Naive thymus-derived CD8-positive, alpha-beta T cell (primary cell): ENCODE data around the gene BORCS8. TPM values are rescaled to one million over a fixed set of nuclear protein-coding genes. Genes with fewer than 3 reads are reported as not detected.
A peak's percentile ranks its signal among the peaks of the same experiment; 100 is the strongest.
"Not testable (repeated sequence)": the region's sequence is repeated elsewhere in the genome, so short reads cannot be mapped to it uniquely, and the experiment has no call there.

Source experiments
- ATAC-seq, 2 donors: fragments of 150-1000 bp; cut with Tn5 transposase in 1 of 2; sonication (Bioruptor Pico), chemical (Tn5 transposase) in 1 of 2; 1 replicate in 1 of 2; 2 replicates in 1 of 2; pipeline ENCODE4 v1.10.0; 2021; ENCODE audit warnings: mild to moderate bottlenecking in 2 of 2, moderate library complexity in 2 of 2
- POLR2A ChIA-PET: fragments of 350-600 bp; sonication (Branson Sonifier 250); formaldehyde crosslinking; loops from one replicate; lab custom pipeline; 2021; ENCODE audit warnings: antibody characterized with exemption; lab: Charles Lee
- DNase-seq, 10 donors: peaks; one replicate each; pipeline versions ENCODE4 v3.0.0 to v3.0.0-alpha.2; 2020 to 2022
- H3K27ac Mint-ChIP-seq, 10 donors: one replicate each; pipeline ENCODE4 v1.8.0; 2020 to 2022; ENCODE audit warnings: mild to moderate bottlenecking in 10 of 10, mixed read lengths in 10 of 10, moderate library complexity in 4 of 10, inconsistent platforms in 1 of 10
- H3K27me3 Mint-ChIP-seq, 5 donors: one replicate each; pipeline ENCODE4 v1.8.0; 2021 to 2022; ENCODE audit warnings: mixed read lengths in 5 of 5
- H3K36me3 Mint-ChIP-seq, 3 donors: one replicate each; pipeline ENCODE4 v1.8.0; 2020 to 2022; ENCODE audit warnings: mixed read lengths in 3 of 3, mild to moderate bottlenecking in 2 of 3, inconsistent platforms in 1 of 3
- H3K4me1 Mint-ChIP-seq, 4 donors: one replicate each; pipeline ENCODE4 v1.8.0; 2021 to 2022; ENCODE audit warnings: mixed read lengths in 4 of 4
- H3K4me3 Mint-ChIP-seq, 10 donors: one replicate each; pipeline ENCODE4 v1.8.0; 2020 to 2022; ENCODE audit warnings: mild to moderate bottlenecking in 10 of 10, mixed read lengths in 10 of 10, moderate library complexity in 6 of 10, inconsistent platforms in 1 of 10
- H3K9me3 Mint-ChIP-seq, 9 donors: one replicate each; pipeline ENCODE4 v1.8.0; 2020 to 2022; ENCODE audit warnings: mixed read lengths in 9 of 9, mild to moderate bottlenecking in 3 of 9, inconsistent platforms in 1 of 9, moderate library complexity in 1 of 9
- polyA plus RNA-seq, 3 donors: library from polyadenylated mRNA; unstranded; fragments of 300-500 nt; fragmentation: Illumina TruSeq; gene quantifications; one replicate each; pipeline ENCODE4 v1.2.3, GENCODE V29; 2021
- total RNA-seq, 8 experiments: library from RNA in 2 of 8; stranded (reverse) in 2 of 8; gene quantifications; one replicate each; pipeline ENCODE4 v1.2.3 and lab custom pipeline; 2021 to 2026

BORCS8 gene
- total and polyA plus RNA-seq, 5 experiments from 2014 or later: 18.2 to 34.2 (median 23.6) TPM

- no peaks in the 10 kb centered on the region for H3K36me3 Mint-ChIP-seq
- H3K4me1 Mint-ChIP-seq: peaks cover 22 to 33% (median 30%) of the 10 kb centered on the region in 4 donors
- peak within 1 kb of the TSS; percentile 86 to 99 (median 96) for H3K27ac Mint-ChIP-seq
- POLR2A ChIA-PET: interaction anchor here (1.1 kb wide), 1 partner anchor 53 kb away, joined by 3 read pairs; the partner anchor contains the start of gene BORCS8
- ATAC-seq: peak; percentile 99 to 100
- peak; percentile 82 to 98 (median 94) for DNase-seq
- H3K27me3 Mint-ChIP-seq: no peaks in the 10 kb centered on the region
- H3K4me3 Mint-ChIP-seq: peak within 1 kb of the TSS; percentile 92 to 99 (median 99)
- H3K9me3 Mint-ChIP-seq: no peaks in the 10 kb centered on the region
Observed at GRCh38 chr19:19138109-19138981, 53.6 kb downstream of the BORCS8 start, which contains the start of gene TMEM161A. TMEM161A (minus strand) TSS chr19:19138478; CDS start chr19:19138428, 50 bp downstream.

GRCh38 chr19:19137556-19138108 lies 54.3 kb downstream of the BORCS8 start:
- H3K9me3 Mint-ChIP-seq: no peaks in the 10 kb centered on the region
- ATAC-seq (no peak), DNase-seq (peak in 1 of 10 donors; percentile 55)
- H3K27me3 Mint-ChIP-seq: no peaks in the 10 kb centered on the region
- peak overlapping the region; percentile 92 to 99 (median 99) for H3K4me3 Mint-ChIP-seq
- peak overlapping the region in 9 of 10 donors; percentile 86 to 99 (median 97) for H3K27ac Mint-ChIP-seq
- POLR2A ChIA-PET: interaction anchor here (1.0 to 1.1 kb wide), 2 partner anchors 54 to 74 kb away, joined by 3 read pairs; partner anchors contain the start of genes BORCS8 and SLC25A42
- peaks cover 22 to 33% (median 30%) of the 10 kb centered on the region in 4 donors for H3K4me1 Mint-ChIP-seq
- H3K36me3 Mint-ChIP-seq: no peaks in the 10 kb centered on the region

DNA sequence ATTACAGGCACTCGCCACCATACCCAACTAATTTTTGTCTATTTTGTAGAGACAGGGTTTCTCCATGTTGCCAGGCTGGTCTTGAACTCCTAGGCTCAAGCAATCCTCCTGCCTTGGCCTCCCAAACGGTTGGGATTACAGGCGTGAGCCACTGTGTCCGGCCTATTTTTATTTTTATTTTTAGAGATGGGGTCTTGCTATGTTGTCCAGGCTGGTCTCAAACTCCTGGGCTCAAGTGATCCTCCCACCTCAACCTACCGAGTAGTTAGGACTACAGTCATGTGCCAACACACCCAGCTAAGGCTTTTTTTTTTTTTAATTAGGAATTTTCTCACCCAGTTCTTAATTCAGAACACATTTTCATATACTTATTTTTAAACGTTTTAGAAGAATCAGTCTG lies 56.2 kb downstream of the BORCS8 start:
- H3K4me3 Mint-ChIP-seq: not testable (repeated sequence)

GRCh38 chr19:19134687-19135158 lies 57.2 kb downstream of the BORCS8 start:
- peak overlapping the region in 1 of 10 donors; percentile 81 for H3K27ac Mint-ChIP-seq
- peak overlapping the region in 4 of 10 donors; percentile 22 to 60 (median 33) for H3K4me3 Mint-ChIP-seq
- POLR2A ChIA-PET: no interaction called here
- peak; percentile 19 to 63 (median 47) for DNase-seq
- peaks cover 0 to 5% (median 0%) of the 10 kb centered on the region in 9 donors for H3K9me3 Mint-ChIP-seq
- H3K36me3 Mint-ChIP-seq: peaks cover 2 to 11% (median 4%) of the 10 kb centered on the region in 3 donors
- peak in 1 of 2 donors; percentile 34 for ATAC-seq
- no peaks in the 10 kb centered on the region for H3K27me3 Mint-ChIP-seq
- peaks cover 22 to 32% (median 30%) of the 10 kb centered on the region in 4 donors for H3K4me1 Mint-ChIP-seq

More for the DNA sequence above, 56.2 kb downstream of the BORCS8 start:
- H3K27ac Mint-ChIP-seq, H3K27me3 Mint-ChIP-seq, H3K9me3 Mint-ChIP-seq, ATAC-seq, DNase-seq: not testable (repeated sequence)
- POLR2A ChIA-PET: interaction anchor here (0.7 kb wide), 1 partner anchor 40 kb away, joined by 4 read pairs; no protein-coding TSS in a partner anchor
- Mint-ChIP-seq H3K4me1 (peaks cover 22 to 33% (median 30%) of the 10 kb centered on the region in 4 donors), H3K36me3 (peaks cover 2 to 11% (median 4%) of the 10 kb centered on the region in 3 donors)

DNA sequence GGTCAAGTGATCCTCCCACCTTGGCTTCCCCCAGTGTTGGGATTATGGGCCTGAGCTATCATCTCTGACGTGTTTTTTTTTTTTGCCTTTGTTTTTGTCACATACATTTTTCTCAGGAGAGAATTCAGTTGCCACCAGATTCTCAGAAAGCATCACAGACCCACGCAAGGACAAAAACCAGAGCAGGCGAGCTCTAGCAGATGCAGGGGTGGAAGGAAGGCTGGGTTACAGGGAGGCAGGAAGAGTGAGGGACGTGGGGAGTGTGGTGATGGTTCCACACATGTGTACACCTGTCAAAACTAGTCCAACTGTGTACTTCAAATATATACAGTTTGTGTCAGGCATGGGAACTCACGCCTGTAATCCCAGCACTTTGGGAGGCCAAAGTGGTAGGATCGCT lies 58.0 kb downstream of the BORCS8 start:
- no peak for ATAC-seq
- POLR2A ChIA-PET: no interaction called here
- Mint-ChIP-seq H3K27ac (peak overlapping the region in 5 of 10 donors; percentile 56 to 71 (median 66)), H3K4me3 (peak overlapping the region in 1 of 10 donors; percentile 45), H3K9me3 (peaks cover 0 to 5% (median 0%) of the 10 kb centered on the region in 9 donors), H3K4me1 (peaks cover 22 to 32% (median 25%) of the 10 kb centered on the region in 4 donors), H3K36me3 (peaks cover 2 to 11% (median 4%) of the 10 kb centered on the region in 3 donors), H3K27me3 (no peaks in the 10 kb centered on the region)
- peak in 1 of 10 donors; percentile 15 for DNase-seq

- ATAC-seq (no peak), DNase-seq (peak in 1 of 10 donors; percentile 8)
- Mint-ChIP-seq H3K4me3 (no peak overlapping the region), H3K27ac (peak overlapping the region in 1 of 10 donors; percentile 32), H3K27me3 (no peaks in the 10 kb centered on the region), H3K36me3 (peaks cover 4 to 11% (median 7%) of the 10 kb centered on the region in 3 donors), H3K4me1 (peaks cover 12 to 24% (median 16%) of the 10 kb centered on the region in 4 donors), H3K9me3 (peaks cover 0 to 5% (median 0%) of the 10 kb centered on the region in 9 donors)
- POLR2A ChIA-PET: no interaction called here
Observed at GRCh38 chr19:19132912-19133311, 59.0 kb downstream of the BORCS8 start.

- no peak for DNase-seq
- peaks cover 0 to 5% (median 0%) of the 10 kb centered on the region in 9 donors for H3K9me3 Mint-ChIP-seq
- POLR2A ChIA-PET: no interaction called here
- no peaks in the 10 kb centered on the region for H3K27me3 Mint-ChIP-seq
- no peak overlapping the region for H3K4me3 Mint-ChIP-seq
- peaks cover 4 to 11% (median 9%) of the 10 kb centered on the region in 3 donors for H3K36me3 Mint-ChIP-seq
- no peak for ATAC-seq
- no peak overlapping the region for H3K27ac Mint-ChIP-seq
- H3K4me1 Mint-ChIP-seq: peaks cover 4 to 18% (median 9%) of the 10 kb centered on the region in 4 donors
Observed at GRCh38 chr19:19131989-19132388, 60.0 kb downstream of the BORCS8 start.

Other genes with a start within 250 kb of the BORCS8 start
- 100 to 1,000 TPM; 128 to 136 TPM for gene SUGP2, start 158.6 kb downstream of the BORCS8 start, total RNA-seq
- gene SUGP2, start 158.6 kb downstream of the BORCS8 start, polyA plus RNA-seq: 1 to 10 TPM; 7.4 to 8.2 (median 7.5) TPM
- gene ARMC6, start 158.5 kb downstream of the BORCS8 start, total RNA-seq: 10 to 100 TPM; 18.1 to 18.4 TPM
- 10 to 100 TPM; 29.5 to 42.4 (median 38.2) TPM for gene ARMC6, start 158.5 kb downstream of the BORCS8 start, polyA plus RNA-seq
- gene SLC25A42, start 128.2 kb downstream of the BORCS8 start, total RNA-seq: 10 to 100 TPM; 32.0 to 33.6 TPM
- 10 to 100 TPM in 1 of 3 donors, 1 to 10 TPM in 2; 6.2 to 14.5 (median 8.4) TPM for gene SLC25A42, start 128.2 kb downstream of the BORCS8 start, polyA plus RNA-seq
- 10 to 100 TPM; 28.3 to 31.3 TPM for gene TMEM161A, start 53.7 kb downstream of the BORCS8 start, total RNA-seq
- 10 to 100 TPM; 20.1 to 21.8 (median 21.1) TPM for gene TMEM161A, start 53.7 kb downstream of the BORCS8 start, polyA plus RNA-seq
- 1 to 10 TPM; 3.6 to 3.9 TPM for gene MEF2B, start 21.9 kb downstream of the BORCS8 start, total RNA-seq
- gene MEF2B, start 21.9 kb downstream of the BORCS8 start, polyA plus RNA-seq: under 1 TPM in 1 of 3 donors, not detected in 2; 0.14 TPM
- gene RFXANK, start 106 bp upstream of the BORCS8 start, total RNA-seq: 10 to 100 TPM; 72.9 to 81.5 TPM
- gene RFXANK, start 106 bp upstream of the BORCS8 start, polyA plus RNA-seq: 100 to 1,000 TPM in 1 of 3 donors, 10 to 100 TPM in 2; 79.3 to 101 (median 86.9) TPM
- 10 to 100 TPM; 26.0 to 31.8 TPM for gene NR2C2AP, start 11.3 kb upstream of the BORCS8 start, total RNA-seq
- gene NR2C2AP, start 11.3 kb upstream of the BORCS8 start, polyA plus RNA-seq: 10 to 100 TPM; 23.7 to 37.8 (median 31.9) TPM
- not detected for gene NCAN, start 19.8 kb upstream of the BORCS8 start, total RNA-seq
- not detected for gene NCAN, start 19.8 kb upstream of the BORCS8 start, polyA plus RNA-seq
- gene TM6SF2, start 81.1 kb upstream of the BORCS8 start, total RNA-seq: not detected
- not detected for gene TM6SF2, start 81.1 kb upstream of the BORCS8 start, polyA plus RNA-seq
- gene SUGP1, start 128.4 kb upstream of the BORCS8 start, total RNA-seq: 10 to 100 TPM; 97.0 to 97.9 TPM
- 10 to 100 TPM; 24.7 to 42.2 (median 30.2) TPM for gene SUGP1, start 128.4 kb upstream of the BORCS8 start, polyA plus RNA-seq
- 100 to 1,000 TPM; 162 to 172 TPM for gene MAU2, start 128.7 kb upstream of the BORCS8 start, total RNA-seq
- 10 to 100 TPM; 20.3 to 24.3 (median 20.6) TPM for gene MAU2, start 128.7 kb upstream of the BORCS8 start, polyA plus RNA-seq
- 100 to 1,000 TPM; 101 to 107 TPM for gene GATAD2A, start 213.5 kb upstream of the BORCS8 start, total RNA-seq
- gene GATAD2A, start 213.5 kb upstream of the BORCS8 start, polyA plus RNA-seq: 10 to 100 TPM; 14.5 to 35.1 (median 20.2) TPM